ENCODE results near the gene VGLL3.
"Not testable (repeated sequence)": the region's sequence is repeated elsewhere in the genome, so short reads cannot be mapped to it uniquely, and the experiment has no call there.

The VGLL3 gene

DNA sequence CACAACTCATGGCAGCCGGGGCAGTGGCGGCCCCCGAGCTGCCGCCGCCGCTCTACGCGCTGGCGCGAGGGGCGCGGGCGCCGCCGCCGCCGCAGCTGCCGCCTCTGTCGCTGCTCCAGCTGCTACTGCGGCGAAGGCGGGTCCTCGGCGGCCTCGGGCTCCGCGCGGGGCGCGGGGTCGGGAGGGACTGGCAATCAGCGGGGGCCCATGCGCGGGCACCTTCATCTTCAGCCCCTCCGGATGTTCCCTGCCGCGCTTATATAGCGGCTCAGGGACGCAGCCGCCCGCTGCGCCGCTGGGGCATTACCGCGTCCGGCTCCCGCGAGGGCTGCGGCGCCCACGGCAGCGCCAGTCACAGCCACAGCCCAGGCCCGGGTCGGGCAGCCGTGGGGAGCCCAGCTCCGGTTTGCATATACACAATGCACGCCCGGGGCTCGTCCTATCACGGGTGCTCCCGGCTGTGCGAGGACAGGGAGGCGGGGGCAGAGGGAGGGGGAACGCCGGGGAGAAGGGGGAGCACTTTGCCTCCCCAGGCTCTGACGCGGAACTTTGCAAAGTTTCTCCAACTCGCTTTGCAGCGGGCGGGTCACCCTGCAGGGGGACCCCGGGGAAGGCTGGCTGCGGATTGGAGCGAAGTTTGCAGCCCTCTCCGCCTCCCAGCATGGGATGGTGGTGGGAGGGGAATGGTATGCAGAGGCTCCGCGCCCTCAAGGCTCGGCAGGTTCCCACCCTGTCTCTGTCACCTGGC lies at the start of gene VGLL3:
TSS of gene VGLL3 (minus strand) at position 416 of the 748 bp plus-strand sequence. CDS start at position 10, 406 bp downstream.
- no peak for DNase-seq

DNA sequence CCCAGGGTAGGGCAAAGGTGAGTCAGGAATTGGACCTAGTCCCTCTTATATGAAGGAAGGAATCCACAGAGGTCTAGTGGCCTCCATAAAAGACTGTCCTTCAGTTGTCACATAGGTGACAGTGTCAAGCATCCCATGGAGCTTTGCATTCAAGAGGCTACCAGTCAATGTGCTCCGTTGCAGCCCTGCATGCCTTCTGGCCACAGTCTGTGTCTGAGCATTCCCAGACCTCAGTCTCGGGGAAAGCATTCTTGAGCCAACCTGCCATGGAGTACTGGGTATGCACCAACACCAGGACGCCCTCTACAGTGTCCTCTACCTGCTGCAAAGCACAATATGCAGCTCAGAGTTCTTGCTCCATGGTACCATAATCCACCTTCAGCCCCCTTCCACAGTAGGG lies 46.7 kb upstream of the VGLL3 start:
- no peak for DNase-seq

- DNase-seq, result no peak
Measured at GRCh38 chr3:87036671-87037070, 45.7 kb upstream of the VGLL3 start.

DNA sequence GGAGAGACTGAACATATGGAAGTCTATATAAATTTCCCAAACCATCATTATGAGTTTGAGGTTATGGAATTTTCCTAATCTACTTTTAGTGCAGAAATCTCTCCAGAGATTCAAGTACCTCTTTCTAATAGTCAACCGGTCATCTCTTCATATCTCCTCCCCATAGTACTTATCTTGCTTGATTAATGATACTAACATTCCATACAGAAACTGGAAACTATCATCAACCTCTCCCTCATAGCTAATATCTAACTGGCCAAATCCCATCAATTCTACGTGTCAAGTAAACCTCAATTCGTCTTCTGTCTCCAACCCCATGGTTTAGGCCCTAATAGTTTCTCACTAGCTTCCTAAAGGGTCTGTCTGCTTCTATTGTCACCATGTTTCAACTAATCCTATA lies 44.4 kb upstream of the VGLL3 start:
- no peak for DNase-seq

- DNase-seq, result no peak
Measured at GRCh38 chr3:87033205-87033604, 42.3 kb upstream of the VGLL3 start.

DNA sequence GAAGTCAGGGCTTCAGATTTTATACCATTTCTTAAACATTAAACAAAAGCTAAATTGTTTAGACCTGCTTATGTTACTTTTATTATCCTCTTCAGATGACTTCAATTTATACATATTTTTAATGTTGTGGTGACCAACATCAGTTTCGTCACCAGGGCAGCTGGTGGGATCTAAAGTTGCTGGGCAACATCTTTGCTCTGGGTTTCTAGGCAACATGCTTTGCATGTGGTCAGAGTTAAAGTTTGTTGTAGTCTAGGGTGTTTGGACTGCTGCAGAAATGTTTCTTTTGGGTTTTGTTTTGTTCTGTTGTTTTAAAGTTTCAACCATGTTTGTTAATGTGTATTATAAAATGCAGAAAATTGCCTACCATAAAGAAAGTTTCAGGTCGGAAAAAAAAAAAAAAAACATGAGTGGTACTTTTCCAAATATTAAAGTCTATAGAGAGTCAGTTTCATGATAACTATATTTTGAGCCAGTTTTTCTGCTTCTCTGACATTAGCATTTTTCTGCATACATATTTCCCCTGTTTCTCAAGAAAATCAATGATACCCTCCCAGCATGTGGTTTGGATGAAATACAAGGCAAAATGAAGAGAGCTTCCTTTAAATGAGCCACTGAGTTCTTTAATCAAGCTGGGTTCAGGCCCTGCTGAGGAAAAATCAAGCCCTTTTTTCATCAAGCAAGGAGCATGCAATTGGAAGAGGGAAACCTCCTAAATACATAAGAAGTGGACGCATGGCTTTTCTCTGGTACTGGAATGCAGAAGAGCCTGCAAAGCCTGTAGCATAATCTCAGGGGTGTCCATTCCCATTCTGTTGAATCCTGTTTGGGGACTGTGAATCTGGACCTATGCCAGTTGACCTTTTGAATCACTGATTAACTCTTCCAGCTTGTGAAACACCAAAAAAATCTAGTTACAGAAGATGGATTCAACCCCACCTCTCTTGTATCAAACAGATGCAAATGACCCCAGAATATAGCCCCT lies 35.0 kb upstream of the VGLL3 start:
- DNase-seq, result no peak

GRCh38 chr3:87017370-87017769 lies 26.4 kb upstream of the VGLL3 start:
- DNase-seq, result not testable (repeated sequence)

- DNase-seq, result no peak
Measured at GRCh38 chr3:87009271-87009670, 18.3 kb upstream of the VGLL3 start.

DNA sequence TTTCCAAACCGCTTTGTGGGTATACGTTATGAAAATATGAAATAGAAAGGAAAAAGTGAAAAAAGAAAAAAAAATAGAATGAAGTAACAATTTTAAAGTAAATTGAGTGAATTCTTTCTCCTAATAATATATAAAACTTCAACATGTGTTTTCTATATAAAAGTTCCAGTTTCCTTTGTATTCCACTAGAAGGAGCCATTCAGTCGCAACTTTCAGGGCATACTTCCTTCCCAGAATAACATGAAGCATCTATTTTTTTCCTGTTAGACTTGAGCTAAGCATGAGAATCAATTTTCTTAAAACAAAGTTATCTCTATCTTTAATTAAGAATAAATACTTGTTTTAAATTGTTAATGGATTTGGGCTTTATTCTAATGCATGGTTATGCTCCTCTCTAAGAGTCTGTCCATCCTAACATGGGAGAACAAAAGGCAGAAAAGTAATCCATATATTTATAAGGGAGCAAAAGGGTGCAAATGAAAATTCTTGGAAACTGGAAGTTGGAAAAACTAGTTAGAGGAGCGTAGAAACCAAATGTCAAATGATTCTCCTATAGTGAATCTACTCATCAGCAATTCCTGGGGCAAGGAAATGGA lies 16.0 kb upstream of the VGLL3 start:
- DNase-seq, result no peak

DNA sequence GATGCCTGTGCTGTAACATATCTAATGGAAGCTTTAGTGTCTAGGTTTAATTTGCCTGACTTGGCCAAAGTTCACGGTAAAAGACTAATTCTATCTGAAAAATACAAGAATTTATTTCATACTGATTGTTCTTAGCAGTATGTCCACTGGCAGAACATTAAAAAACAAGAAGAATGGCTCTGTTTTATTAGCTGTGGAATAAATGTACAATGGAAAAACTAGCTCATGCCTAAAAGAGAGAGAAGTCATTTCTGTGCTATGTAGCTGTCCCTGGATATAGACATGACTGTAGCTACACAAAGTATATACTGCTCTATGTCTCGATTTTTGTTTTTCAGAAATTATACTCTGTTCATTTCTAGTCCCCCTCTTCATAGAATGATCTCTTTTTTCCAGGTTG lies 13.9 kb upstream of the VGLL3 start:
- DNase-seq, result no peak

GRCh38 chr3:87002346-87002745 lies 11.4 kb upstream of the VGLL3 start:
- no peak for DNase-seq

- no peak for DNase-seq
Measured at GRCh38 chr3:87001473-87002098, 10.6 kb upstream of the VGLL3 start.

DNA sequence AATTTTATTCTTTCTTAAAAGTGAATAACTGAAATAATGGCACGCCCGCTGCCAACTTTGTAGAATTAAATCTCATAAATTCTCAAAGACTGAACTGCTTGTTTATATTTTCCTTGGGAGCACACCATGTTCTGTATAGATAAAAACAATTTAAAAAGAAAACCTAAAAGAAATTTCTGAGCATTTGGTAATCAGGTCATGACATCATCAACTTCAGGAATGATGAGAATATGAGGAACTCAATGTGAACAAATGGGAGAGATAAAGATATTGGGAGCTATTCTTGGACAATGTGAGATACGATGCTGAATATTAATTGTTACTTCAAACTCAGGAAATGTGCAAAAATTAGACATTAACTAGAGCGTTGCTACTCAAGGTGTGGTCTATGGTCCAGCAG lies 10.0 kb upstream of the VGLL3 start:
- DNase-seq, result no peak

DNA sequence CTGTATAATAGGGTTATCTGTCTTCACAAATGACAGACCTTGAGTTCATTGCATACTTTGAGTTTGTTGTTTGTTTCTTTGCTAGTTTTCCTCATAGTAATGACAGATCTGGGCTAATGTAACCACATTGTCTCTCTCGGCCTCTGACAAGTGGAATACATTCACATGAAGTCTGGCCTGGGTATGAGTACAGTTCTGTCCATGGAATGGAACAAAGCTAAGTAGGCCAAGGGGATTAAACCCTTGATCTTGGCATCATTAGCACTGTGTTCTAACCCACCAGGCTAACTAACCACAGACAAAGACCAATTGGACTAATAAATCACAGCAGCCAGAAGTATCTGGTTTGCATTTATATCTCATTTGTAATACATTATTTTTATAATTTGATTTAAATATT lies 7.6 kb upstream of the VGLL3 start:
- no peak for DNase-seq

- DNase-seq, result no peak
Measured at GRCh38 chr3:86996261-86996955, 5.5 kb upstream of the VGLL3 start.

GRCh38 chr3:86995537-86995936 lies 4.6 kb upstream of the VGLL3 start:
- no peak for DNase-seq

DNA sequence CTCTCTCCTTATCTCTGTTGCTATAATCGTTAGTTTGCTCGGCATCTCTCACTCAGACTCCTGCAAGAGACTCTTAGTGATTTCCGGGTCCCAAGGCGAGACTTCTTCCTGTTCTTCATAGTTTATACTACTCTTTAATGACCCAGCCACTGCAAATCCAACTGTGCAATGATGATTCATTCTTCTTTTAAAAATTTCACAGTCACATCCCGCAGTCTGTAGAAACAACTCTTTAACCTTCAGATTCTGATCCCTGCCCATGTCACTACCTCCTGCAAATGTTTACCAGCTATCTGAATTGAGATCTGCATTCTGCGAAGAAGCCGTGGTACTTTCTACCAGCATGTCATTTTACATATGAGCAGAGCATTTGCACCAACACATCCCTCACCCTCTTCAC lies 2.8 kb upstream of the VGLL3 start:
- DNase-seq, result no peak

DNA sequence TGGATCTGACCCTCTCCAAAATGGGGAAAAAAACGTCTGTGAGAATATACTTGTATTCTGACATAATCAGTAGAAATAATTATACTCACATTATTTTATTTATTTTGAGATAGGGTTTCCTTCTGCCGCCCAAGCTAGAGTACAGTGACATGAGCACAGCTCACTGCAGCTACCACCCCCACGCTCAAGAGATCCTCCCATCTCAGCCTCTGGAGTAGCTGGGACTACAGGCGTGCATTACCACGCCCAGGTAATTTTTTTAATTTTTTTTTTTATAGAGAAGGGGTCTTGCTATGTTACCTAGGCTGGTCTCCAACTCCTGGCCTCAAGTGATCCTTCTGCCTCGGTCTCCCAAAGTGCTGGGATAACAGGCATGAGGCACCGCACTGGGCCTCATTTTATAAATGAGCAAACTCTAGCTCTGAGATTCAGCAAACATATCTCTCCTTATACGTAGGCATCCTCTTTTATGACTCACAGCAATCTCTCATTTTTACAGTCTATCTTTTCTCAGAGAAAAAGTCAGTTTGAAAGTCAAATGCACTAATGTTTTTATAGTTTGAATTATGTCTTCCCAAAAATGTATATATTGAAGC lies 989 bp upstream of the VGLL3 start:
- no peak for DNase-seq

- DNase-seq, result no peak
Measured at GRCh38 chr3:86991482-86991815, 500 bp upstream of the VGLL3 start.

GRCh38 chr3:86990012-86990733 lies 776 bp downstream of the VGLL3 start:
- DNase-seq, result no peak

- DNase-seq, result no peak
Measured at GRCh38 chr3:86989611-86990010, 1.3 kb downstream of the VGLL3 start.

DNA sequence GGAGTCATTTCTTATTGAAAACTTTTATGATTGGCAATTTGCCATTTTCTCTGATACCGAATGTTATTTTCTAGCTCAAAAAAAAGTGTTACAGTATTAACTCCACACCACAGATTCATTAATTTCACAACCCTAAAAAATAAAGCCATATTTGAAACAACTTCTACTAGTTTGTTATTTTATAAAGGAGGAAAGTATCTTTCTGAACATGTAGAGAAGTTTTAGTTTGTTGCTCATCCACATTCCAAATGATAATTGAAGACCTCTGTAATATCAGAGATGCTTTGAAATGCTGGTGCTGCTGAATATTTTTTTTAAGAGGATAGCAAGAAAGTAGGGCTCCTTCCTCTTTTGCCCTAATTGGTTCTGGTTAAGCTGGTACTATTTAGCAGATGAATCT lies 1.9 kb downstream of the VGLL3 start:
- no peak for DNase-seq
